Embryonic facial prominence (tissue), 1 donor: ENCODE data around the gene GLTP.

ENCODE experiments used
- DNase-seq: peaks from one replicate; pipeline ENCODE4 v3.0.0-alpha.2; 2016; ENCODE audit errors: extremely low spot score

The GLTP gene

GRCh38 chr12:109821968-109822367, 58.4 kb downstream of the GLTP start:
- DNase-seq: no peak

GRCh38 chr12:109820816-109821381, 59.4 kb downstream of the GLTP start:
- DNase-seq: no peak

DNA sequence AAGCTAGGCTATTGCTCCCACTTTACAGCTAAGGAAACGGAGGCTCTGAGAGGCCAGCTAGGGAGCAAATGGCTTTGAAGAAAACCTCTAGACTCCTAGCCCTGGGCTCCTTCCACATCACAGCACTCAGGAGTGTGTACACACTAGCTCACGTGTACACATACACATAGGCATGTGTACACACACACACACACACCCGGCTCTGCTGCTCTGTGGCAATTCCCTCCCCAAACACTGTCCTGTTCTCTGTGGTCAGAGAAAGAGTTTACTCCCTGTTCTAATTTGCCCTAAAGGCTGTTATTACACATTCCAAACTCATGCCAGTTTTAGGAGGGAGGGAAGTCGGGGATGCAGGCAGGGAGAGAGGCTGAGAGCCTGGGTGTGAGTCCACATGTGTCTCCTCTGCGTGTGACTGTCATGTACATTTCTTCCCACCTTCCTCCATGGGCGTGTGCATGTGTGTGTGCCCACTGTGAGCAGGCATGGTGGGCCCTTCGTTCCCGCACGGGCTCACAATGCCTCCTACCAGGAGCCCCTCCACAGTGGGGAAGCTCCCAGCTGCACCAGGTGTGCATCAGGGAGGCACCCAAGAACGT, 61.3 kb downstream of the GLTP start:
- no peak for DNase-seq

- no peak for DNase-seq
Observed at GRCh38 chr12:109818253-109818652, 62.1 kb downstream of the GLTP start.

GRCh38 chr12:109817627-109818231, 62.6 kb downstream of the GLTP start:
- DNase-seq: no peak

- DNase-seq: no peak
Observed at GRCh38 chr12:109816870-109817269, 63.5 kb downstream of the GLTP start.

GRCh38 chr12:109815757-109816617, 64.4 kb downstream of the GLTP start:
- no peak for DNase-seq

DNA sequence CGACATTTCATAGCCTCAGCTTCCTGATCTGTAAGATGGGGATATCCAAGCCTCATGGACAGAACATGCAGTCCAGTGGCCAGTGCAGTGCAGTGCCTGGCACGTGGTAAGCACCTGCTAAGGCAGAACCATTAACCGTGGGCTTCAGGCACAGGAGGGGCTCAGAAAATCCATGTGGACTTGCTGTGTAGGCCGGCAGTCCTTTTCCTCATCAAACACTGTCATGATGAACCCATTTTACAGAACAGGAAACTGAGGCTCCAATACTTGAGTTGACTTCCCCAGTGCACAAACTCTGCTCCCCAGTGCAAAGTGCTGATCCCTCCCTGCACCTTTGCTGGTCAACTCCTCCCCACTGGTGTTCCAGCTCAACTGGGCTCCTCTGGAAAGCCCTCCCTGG, 65.1 kb downstream of the GLTP start:
- DNase-seq: no peak

DNA sequence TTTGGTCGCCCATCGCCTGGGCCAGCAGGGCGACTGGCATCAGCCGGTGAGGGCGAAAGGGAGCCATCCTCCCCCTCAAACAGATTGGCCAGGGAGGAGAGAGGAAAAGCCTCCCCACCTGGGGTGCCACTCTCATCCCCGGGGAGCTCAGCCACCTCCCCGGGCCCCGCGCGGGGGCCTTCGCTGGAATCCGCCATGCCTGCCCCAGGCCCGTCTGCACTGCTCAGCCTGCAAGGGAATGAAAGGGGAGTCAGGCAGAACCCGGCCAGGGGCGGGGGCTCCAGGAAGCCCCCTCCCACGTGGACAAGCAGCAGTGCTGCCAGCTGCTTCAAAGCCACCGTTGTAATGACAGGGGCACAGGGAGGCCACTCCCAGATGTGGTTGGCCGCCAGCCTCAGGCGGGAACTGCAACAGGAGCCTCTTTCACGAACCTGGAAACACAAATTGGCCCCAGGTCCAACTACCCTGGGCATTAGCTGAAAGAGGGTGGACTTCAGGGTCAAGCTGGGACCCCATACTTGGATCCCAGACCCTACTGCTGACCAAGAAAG, 65.7 kb downstream of the GLTP start:
- no peak for DNase-seq

- DNase-seq: no peak
Observed at GRCh38 chr12:109813810-109814416, 66.4 kb downstream of the GLTP start.

DNA sequence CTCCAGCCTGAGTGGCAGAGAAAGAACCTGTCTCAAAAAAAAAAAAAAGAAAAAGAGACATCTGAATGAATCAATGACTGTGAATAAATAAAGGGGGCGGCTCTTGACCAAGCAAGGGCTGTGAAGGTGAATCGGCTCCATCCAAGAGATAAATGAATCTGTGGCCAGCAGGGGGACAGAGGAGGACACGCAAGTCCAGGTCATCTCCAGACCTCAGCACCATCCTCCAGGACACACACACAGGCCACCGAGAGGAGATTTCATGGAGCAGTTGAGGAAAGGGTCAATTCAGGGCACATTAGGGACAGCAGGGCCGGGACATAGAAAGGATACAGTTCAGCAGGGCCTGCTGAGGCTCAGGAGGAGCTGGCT, 68.7 kb downstream of the GLTP start:
- no peak for DNase-seq

DNA sequence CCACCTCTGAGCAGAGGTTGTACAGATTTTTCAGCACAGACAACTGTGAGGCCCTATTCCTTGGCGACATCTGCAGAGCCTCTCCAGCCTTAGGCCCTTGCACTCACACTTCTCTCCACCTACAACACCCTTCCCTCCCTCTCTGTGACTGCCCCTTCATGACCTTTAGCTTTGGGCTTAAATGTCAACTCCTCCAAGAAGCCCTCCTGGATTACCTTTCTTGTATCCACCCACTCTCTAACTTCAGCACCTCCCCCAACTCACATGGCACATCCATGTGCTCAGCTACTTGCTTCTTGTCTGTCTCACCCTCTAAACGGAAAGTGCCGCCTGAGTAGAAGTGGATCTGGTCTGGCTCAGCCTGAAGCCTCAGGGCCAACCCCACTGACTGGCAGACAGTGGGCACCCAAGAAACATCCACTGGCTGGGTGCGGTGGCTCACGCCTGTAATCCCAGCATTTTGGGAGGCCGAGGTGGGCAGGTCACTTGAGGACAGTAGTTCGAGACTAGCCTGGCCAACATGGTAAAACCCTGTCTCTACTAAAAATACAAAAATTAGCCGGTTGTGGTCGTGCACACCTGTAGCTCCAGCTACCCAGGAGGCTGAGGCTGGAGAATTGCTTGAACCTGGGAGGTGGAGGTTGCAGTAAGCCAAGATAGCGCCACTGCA, 69.3 kb downstream of the GLTP start:
- DNase-seq: no peak

DNA sequence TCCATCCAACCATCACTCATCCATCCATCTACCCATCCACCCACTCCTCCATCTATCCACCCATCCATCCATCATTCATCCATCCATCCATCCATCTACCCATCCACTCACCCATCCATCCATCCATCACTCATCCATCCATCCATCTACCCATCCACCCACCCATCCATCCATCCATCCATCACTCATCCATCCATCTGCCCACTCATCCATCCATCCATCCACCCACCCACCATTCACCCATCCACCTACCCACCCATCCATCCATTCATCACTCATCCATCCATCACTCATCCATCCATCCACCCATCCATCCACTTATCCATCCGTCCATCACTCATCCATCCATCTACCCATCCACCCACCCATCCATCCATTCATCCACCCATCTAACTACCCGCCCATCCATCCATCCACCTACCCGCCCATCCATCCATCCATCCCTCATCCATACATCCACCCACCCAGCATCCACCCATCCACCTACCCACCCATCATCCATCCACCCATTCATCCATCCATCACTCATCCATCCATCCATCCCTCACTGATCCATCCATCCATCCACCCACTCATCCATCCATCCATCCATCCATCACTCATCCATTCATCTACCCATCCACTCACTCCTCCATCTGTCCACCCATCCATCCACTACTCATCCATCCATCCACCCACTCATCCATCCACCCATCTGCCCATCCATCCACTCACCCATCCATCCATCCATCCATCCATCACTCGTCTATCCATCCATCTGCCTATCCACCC, 71.3 kb downstream of the GLTP start:
- DNase-seq: no peak

GRCh38 chr12:109807954-109808643, 72.2 kb downstream of the GLTP start:
- no peak for DNase-seq

- no peak for DNase-seq
Observed at GRCh38 chr12:109804820-109805761, 75.2 kb downstream of the GLTP start.

GRCh38 chr12:109803678-109804077, 76.7 kb downstream of the GLTP start:
- no peak for DNase-seq

- no peak for DNase-seq
Observed at GRCh38 chr12:109802828-109803227, 77.5 kb downstream of the GLTP start.
